Spleen (tissue), 11 donors: ENCODE measurements around the gene RRAGB. TPM values are rescaled to one million over a fixed set of nuclear protein-coding genes. Genes with fewer than 3 reads are reported as not detected.
"Not testable (repeated sequence)": the region's sequence is repeated elsewhere in the genome, so short reads cannot be mapped to it uniquely, and the experiment has no call there.

ENCODE experiments used
- DNase-seq: peaks from one replicate; pipeline ENCODE4 v3.0.0-alpha.2; 2020
- H3K27ac ChIP-seq, 8 donors: fragments of 200-600 bp; sonication (generic) in 7 of 8; 1 replicate in 4 of 8; 2 replicates in 4 of 8; pipeline versions ENCODE4 v1.5.0 to v1.8.0; 2016 to 2021; ENCODE audit warnings: inconsistent platforms in 4 of 8, mild to moderate bottlenecking in 4 of 8, moderate library complexity in 1 of 8
- H3K27me3 ChIP-seq, 7 donors: fragments of 200-600 bp; sonication (generic) in 6 of 7; replicated peaks in 1 of 7; 1 replicate in 4 of 7; 2 replicates in 3 of 7; pipeline versions ENCODE4 v1.5.0 to v1.8.0; 2016 to 2021; ENCODE audit warnings: inconsistent platforms in 3 of 7, mild to moderate bottlenecking in 1 of 7
- H3K36me3 ChIP-seq, 6 donors: fragments of 200-600 bp; sonication (generic) in 5 of 6; 1 replicate in 4 of 6; 2 replicates in 2 of 6; pipeline versions ENCODE4 v1.5.0 to v1.8.0; 2016 to 2021; ENCODE audit warnings: inconsistent platforms in 2 of 6
- H3K4me1 ChIP-seq, 6 donors: fragments of 200-600 bp; sonication (generic) in 5 of 6; 1 replicate in 3 of 6; 2 replicates in 3 of 6; pipeline versions ENCODE4 v1.5.0 to v1.8.0; 2016 to 2021; ENCODE audit warnings: inconsistent platforms in 3 of 6
- H3K4me3 ChIP-seq, 8 donors: fragments of 200-600 bp; sonication (generic) in 7 of 8; 1 replicate in 4 of 8; 2 replicates in 4 of 8; pipeline versions ENCODE4 v1.5.0 to v1.8.0; 2016 to 2021; ENCODE audit warnings: inconsistent platforms in 4 of 8, mild to moderate bottlenecking in 4 of 8, moderate library complexity in 2 of 8
- H3K9me3 ChIP-seq, 8 donors: fragments of 200-600 bp; sonication (generic) in 7 of 8; 1 replicate in 4 of 8; 2 replicates in 4 of 8; pipeline versions ENCODE4 v1.5.0 to v1.8.0; 2016 to 2021; ENCODE audit warnings: inconsistent platforms in 4 of 8
- CTCF ChIP-seq, 11 experiments: fragments of 200-600 bp in 7 of 11; fragments of 450-650 bp in 4 of 11; sonication (generic) in 4 of 11; IDR thresholded peaks in 8 of 11; conservative IDR thresholded peaks in 3 of 11; 1 replicate in 7 of 11; 2 replicates in 4 of 11; pipeline versions ENCODE4 v1.4.0 to v1.8.0; 2016 to 2021; ENCODE audit warnings: antibody characterized with exemption in 11 of 11, inconsistent platforms in 4 of 11, mild to moderate bottlenecking in 1 of 11
- POLR2A ChIP-seq, 3 donors: fragments of 450-650 bp; IDR thresholded peaks; one replicate each; pipeline ENCODE4 v1.5.1; 2017; ENCODE audit warnings: antibody characterized with exemption in 3 of 3, mild to moderate bottlenecking in 1 of 3
- POLR2AphosphoS5 ChIP-seq, 3 donors: sonication (generic); formaldehyde crosslinking; IDR thresholded peaks; one replicate each; pipeline ENCODE4 v1.5.1; 2017; ENCODE audit warnings: antibody characterized with exemption in 3 of 3
- WGBS, 5 donors: extraction: QIAGEN DNeasy Blood & Tissue Kit in 3 of 5; methylation state at CpG; one replicate each; pipeline versions ENCODE4 v1.1.5 to v1.1.7; 2013 to 2018; 5-methylcytosine and 5-hydroxymethylcytosine counted together
- intact Hi-C: fragments of 100-400 bp; cut with DNase I; formaldehyde crosslinking; loops from one replicate; pipeline ENCODE4 v1.15.0; 2023; ENCODE audit warnings: low total_unique reads
- polyA plus RNA-seq, 3 donors: library from polyadenylated mRNA; stranded (reverse); fragments of 200-250 nt; gene quantifications; one replicate each; pipeline ENCODE4 v1.2.1, GENCODE V29; 2013
- total RNA-seq, 7 donors: library from RNA; depleted of rRNA in 3 of 7; stranded (reverse); fragments of >200 nt in 3 of 7; fragmentation: NEBNext Ultra II Directional in 4 of 7; extraction: Animal tissue kit (Norgen Biotek cat#: 25700) in 4 of 7; gene quantifications; one replicate each; pipeline versions ENCODE4 v1.1.0 to v1.2.1, GENCODE V29; 2016 to 2021
- donor health status: healthy with polysubstance abuse.
- donor health status: DM: no; HTN: no; CAD: no; lungs with moderate emphysema.
- donor health status: DM: no; HTN: no; CAD: no.
- donor health status: Bipolar disorder and iron deficiency.
- donor health status: healthy.
- donor health status: DM: no; HTN: no; CAD: no.
- donor health status: DM: yes; HTN: yes; CAD: no.

RRAGB gene
- total and polyA plus RNA-seq, 10 donors: 16.0 to 30.7 (median 18.3) TPM

DNA sequence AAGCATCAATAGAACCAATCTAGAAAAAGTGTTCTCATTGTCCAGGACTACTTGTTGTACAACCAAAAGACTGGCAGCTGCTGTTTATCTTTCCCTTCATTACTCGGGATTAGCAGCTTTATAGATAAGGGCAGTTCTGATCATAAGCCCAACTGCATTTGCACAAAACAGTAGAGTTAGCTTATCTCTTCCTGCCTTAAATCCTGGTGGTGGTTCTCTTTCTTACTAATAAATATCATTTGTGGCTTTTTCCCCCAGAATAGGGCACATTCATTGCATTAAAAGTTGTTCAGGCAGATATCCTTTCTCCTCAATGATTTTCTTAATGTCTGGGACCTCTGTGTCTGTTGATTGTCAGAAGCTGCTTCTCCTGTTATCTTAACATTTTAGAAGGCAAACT is 20.2 kb upstream of the RRAGB start:
- Histone ChIP-seq H3K27ac (no peak overlapping the region), H3K4me1 (no peaks in the 10 kb centered on the region), H3K9me3 (peaks cover 0 to 18% (median 11%) of the 10 kb centered on the region in 8 donors), H3K4me3 (no peak overlapping the region), H3K36me3 (no peaks in the 10 kb centered on the region), H3K27me3 (peaks cover 0 to 9% (median 0%) of the 10 kb centered on the region in 7 donors)
- DNase-seq: no peak
- no peak for TF ChIP-seq CTCF (IDR thresholded peaks at IDR 0.05 in 8 of 11, conservative IDR thresholded peaks at IDR 0.05 in 3 of 11)
- no peak for TF ChIP-seq POLR2AphosphoS5 (IDR thresholded peaks at IDR 0.05)
- no peak for TF ChIP-seq POLR2A (IDR thresholded peaks at IDR 0.05)
- intact Hi-C loops: no loop called here
- 40 to 64% (median 58%) methylated on average over 1 of the region's 1 CpG for WGBS, 5 donors

DNA sequence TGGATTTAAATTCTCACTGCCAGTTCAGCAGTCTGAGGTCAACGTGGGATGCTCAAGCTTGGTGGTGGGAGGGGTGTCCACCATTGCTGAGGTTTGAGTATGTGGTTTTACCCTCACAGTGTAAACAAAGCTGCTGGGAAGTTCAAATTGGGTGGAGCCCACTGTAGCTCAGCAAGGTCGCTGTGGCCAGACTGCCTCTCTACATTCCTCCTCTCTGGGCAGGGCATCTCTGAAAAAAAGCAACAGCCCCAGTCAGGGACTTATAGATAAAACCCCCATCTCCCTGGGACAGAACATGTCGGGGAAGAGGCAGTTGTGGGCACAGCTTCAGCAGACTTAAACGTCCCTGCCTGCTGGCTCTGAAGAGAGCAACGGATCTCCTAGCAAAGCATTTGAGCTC is 14.9 kb upstream of the RRAGB start:
- Histone ChIP-seq H3K9me3 (peaks cover 0 to 29% (median 12%) of the 10 kb centered on the region in 8 donors), H3K4me3 (no peak overlapping the region), H3K27ac (no peak overlapping the region), H3K36me3 (no peaks in the 10 kb centered on the region), H3K4me1 (no peaks in the 10 kb centered on the region), H3K27me3 (peaks cover 0 to 17% (median 0%) of the 10 kb centered on the region in 7 donors)
- TF ChIP-seq POLR2AphosphoS5 (IDR thresholded peaks at IDR 0.05): no peak
- no peak for TF ChIP-seq CTCF (IDR thresholded peaks at IDR 0.05 in 8 of 11, conservative IDR thresholded peaks at IDR 0.05 in 3 of 11)
- TF ChIP-seq POLR2A (IDR thresholded peaks at IDR 0.05): no peak
- intact Hi-C loops: no loop called here
- WGBS, 5 donors: 37 to 68% (median 50%) methylated on average over 5 of the region's 5 CpGs
- no peak for DNase-seq

- intact Hi-C loops, H3K4me3 ChIP-seq, DNase-seq, H3K36me3 ChIP-seq, H3K27ac ChIP-seq, H3K4me1 ChIP-seq: not testable (repeated sequence)
- WGBS, 5 donors: 70 to 92% (median 87%) methylated on average over 2 of the region's 2 CpGs
- H3K9me3 ChIP-seq: peaks cover 0 to 34% (median 15%) of the 10 kb centered on the region in 8 donors
- peaks cover 0 to 13% (median 0%) of the 10 kb centered on the region in 7 donors for H3K27me3 ChIP-seq
Observed at GRCh38 chrX:55703436-55703835, 14.1 kb upstream of the RRAGB start.

DNA sequence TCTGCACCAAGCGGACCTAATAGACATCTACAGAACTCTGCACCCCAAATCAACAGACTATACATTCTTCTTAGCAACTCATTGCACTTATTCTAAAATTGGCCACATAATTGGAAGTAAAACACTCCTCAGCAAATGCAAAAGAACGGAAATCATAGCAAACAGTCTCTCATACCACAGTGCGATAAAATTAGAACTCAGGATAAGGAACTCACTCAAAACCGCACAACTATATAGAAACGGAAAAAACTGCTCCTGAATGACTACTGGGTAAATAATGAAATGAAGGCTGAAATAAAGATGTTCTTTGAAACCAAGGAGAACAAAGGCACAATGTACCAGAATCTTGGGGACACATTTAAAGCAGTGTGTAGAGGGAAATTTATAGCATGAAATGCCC is 12.5 kb upstream of the RRAGB start:
- WGBS, 5 donors: 47 to 55% (median 53%) methylated on average over 5 of the region's 5 CpGs

GRCh38 chrX:55709735-55710134 is 7.8 kb upstream of the RRAGB start:
- Histone ChIP-seq H3K27me3 (no peaks in the 10 kb centered on the region), H3K9me3 (peaks cover 0 to 41% (median 23%) of the 10 kb centered on the region in 8 donors), H3K36me3 (no peaks in the 10 kb centered on the region), H3K27ac (no peak overlapping the region), H3K4me1 (peaks cover 0 to 11% (median 0%) of the 10 kb centered on the region in 6 donors), H3K4me3 (no peak overlapping the region)
- intact Hi-C loops: no loop called here
- 44 to 71% (median 64%) methylated on average over 1 of the region's 1 CpG for WGBS, 5 donors
- no peak for TF ChIP-seq POLR2A (IDR thresholded peaks at IDR 0.05)
- no peak for TF ChIP-seq CTCF (IDR thresholded peaks at IDR 0.05 in 8 of 11, conservative IDR thresholded peaks at IDR 0.05 in 3 of 11)
- TF ChIP-seq POLR2AphosphoS5 (IDR thresholded peaks at IDR 0.05): no peak
- DNase-seq: no peak

More for the DNA sequence above, 12.5 kb upstream of the RRAGB start:
- Histone ChIP-seq H3K27me3 (peaks cover 0 to 13% (median 0%) of the 10 kb centered on the region in 7 donors), H3K9me3 (peaks cover 0 to 51% (median 30%) of the 10 kb centered on the region in 8 donors)
- H3K4me3 ChIP-seq, H3K36me3 ChIP-seq, H3K27ac ChIP-seq, intact Hi-C loops, H3K4me1 ChIP-seq, DNase-seq: not testable (repeated sequence)
